ENCODE measurements around the gene MED27.

MED27 gene

DNA sequence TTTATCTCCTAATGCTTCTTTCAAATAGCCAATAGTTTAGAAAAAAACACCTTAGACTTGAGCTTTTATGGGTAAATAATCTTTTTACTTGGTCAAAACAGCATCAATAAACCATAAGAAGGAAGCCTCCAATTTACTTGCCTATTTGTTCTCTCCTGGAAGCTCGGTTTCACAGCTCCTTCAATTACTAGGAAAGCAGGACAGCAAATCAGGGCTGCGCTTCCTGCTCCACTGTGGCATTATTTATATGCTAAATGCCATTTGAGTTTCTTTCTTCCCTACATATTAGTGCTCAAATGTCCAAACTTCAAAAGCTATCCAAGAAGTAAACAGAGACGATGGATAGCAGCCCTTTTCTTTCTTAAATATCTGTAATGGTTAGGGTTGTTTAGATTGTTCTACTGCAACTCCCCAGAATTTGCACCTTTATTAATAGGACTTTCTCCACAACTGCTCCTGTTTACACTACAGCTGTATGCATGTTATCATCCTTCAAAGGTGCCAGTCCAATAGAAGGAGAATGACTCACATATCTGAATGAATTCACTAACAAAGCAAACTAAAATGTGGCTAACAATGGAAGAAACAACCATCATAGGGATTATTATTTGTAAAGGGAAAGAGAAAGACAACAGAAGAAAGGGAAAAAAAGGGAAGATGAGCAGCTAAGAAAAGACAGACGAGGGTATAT lies 58.7 kb downstream of the MED27 start:
- WGBS, 2 experiments, result 61 to 74% methylated on average over 3 to 4 of the region's 4 CpGs
- H3K27ac ChIP-seq (ENCODE audit: insufficient read depth, low read depth, low read length, poor library complexity, severe bottlenecking), result no peak overlapping the region
- no peak overlapping the region for H3K4me3 ChIP-seq (ENCODE audit: insufficient read depth, low read depth, low read length)

DNA sequence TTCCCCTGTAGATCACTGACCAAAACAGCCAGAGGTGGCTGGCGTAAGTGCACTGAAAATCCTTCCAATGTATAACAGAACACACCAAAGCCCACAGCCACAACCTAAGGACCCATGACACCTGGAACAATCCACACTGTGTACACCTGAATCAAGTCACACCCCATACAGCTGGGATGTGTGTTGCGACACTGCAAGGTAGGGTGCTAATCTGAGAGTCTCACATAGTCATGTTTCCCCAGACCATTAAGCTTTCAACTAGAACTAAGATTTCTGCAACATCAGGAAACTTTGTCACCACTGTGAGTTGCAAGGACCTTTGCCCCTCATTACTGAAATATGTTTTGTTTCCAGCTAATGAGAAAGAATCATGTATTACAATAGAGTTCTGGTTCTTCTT lies 59.4 kb downstream of the MED27 start:
- 89% methylated on average over 2 of the region's 2 CpGs for WGBS, 2 experiments
- H3K27ac ChIP-seq (ENCODE audit: insufficient read depth, low read depth, low read length, poor library complexity, severe bottlenecking), result no peak overlapping the region
- no peak overlapping the region for H3K4me3 ChIP-seq (ENCODE audit: insufficient read depth, low read depth, low read length)
- H3K4me1 ChIP-seq (ENCODE audit: control insufficient read depth, insufficient read depth, low read length), result peaks cover 15% of the 10 kb centered on the region
- no peaks in the 10 kb centered on the region for H3K27me3 ChIP-seq (ENCODE audit: control insufficient read depth, insufficient read depth, low read length, poor library complexity, severe bottlenecking)
- H3K9me3 ChIP-seq (ENCODE audit: control insufficient read depth, low read length), result no peaks in the 10 kb centered on the region
- no peaks in the 10 kb centered on the region for H3K36me3 ChIP-seq (ENCODE audit: control insufficient read depth, insufficient read depth, low read length)

More for the DNA sequence above, 58.7 kb downstream of the MED27 start:
- Histone ChIP-seq H3K4me1 (ENCODE audit: control insufficient read depth, insufficient read depth, low read length) (peaks cover 15% of the 10 kb centered on the region), H3K36me3 (ENCODE audit: control insufficient read depth, insufficient read depth, low read length) (no peaks in the 10 kb centered on the region), H3K9me3 (ENCODE audit: control insufficient read depth, low read length) (no peaks in the 10 kb centered on the region), H3K27me3 (ENCODE audit: control insufficient read depth, insufficient read depth, low read length, poor library complexity, severe bottlenecking) (no peaks in the 10 kb centered on the region)

DNA sequence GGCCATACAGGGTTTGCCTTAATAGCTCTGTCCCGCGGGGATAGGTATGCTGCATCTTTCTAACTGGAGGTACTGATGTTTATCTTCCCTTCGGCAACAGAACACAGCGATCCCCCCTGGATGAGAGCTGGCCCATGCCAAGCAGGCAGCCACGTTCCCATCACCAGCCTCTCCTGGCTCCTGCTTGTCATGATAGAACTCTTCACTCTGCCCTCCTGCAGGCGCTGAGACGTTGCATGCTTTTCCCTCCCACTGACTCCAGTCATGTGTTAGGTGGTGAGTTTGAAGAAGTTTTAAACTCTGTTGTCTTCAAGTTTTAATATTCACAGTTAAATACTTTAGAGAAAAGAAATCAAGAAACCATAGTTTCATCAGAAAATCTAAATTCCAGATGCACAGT lies 60.0 kb downstream of the MED27 start:
- WGBS, 2 experiments, result 80 to 85% methylated on average over 5 to 7 of the region's 7 CpGs
- H3K27me3 ChIP-seq (ENCODE audit: control insufficient read depth, insufficient read depth, low read length, poor library complexity, severe bottlenecking), result no peaks in the 10 kb centered on the region
- H3K36me3 ChIP-seq (ENCODE audit: control insufficient read depth, insufficient read depth, low read length), result no peaks in the 10 kb centered on the region
- no peaks in the 10 kb centered on the region for H3K9me3 ChIP-seq (ENCODE audit: control insufficient read depth, low read length)
- H3K27ac ChIP-seq (ENCODE audit: insufficient read depth, low read depth, low read length, poor library complexity, severe bottlenecking), result no peak overlapping the region
- peaks cover 15% of the 10 kb centered on the region for H3K4me1 ChIP-seq (ENCODE audit: control insufficient read depth, insufficient read depth, low read length)
- no peak overlapping the region for H3K4me3 ChIP-seq (ENCODE audit: insufficient read depth, low read depth, low read length)

DNA sequence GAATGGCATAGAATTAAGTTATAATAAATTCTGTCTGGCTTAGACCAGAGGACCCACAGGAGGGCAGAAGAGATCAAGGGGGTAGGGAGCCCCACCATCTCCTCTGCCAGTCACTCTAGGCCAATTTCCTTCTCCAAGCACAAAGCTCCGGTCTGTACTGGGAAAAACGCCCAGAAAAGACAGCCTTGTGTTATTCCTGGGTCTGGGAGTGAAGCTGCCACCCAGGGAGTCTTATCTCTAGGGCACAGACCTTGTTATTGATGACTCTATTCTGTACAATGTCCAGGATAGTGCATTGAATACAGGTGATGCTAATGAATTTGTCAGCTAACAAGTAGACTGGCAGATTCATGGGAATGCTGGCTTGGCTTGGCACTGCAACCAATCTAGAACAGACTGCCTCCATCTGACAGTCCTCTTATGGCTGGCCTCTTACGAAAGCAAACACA lies 60.7 kb downstream of the MED27 start:
- H3K27me3 ChIP-seq (ENCODE audit: control insufficient read depth, insufficient read depth, low read length, poor library complexity, severe bottlenecking), result no peaks in the 10 kb centered on the region
- WGBS, 2 experiments, result 89 to 95% methylated on average over 3 of the region's 3 CpGs

DNA sequence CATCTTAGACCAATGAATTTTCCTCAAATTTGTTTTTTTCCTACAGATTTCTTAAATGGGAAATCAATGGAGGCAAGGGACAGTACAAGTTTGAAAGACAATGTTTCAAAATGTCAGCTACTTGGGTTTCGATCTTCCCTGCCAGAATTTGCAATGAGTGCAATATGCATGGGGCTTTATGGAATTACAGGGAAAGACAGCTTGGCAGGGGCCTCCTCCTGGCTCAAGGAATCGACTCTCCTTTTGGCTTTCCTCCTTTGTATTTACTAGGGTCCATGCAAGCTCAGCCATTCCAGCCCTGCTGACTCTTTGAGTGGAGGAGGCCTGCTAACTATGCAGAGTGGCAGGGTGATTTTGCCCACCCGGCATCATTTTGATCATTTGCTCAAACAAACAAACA lies 63.2 kb downstream of the MED27 start:
- 84% methylated on average over 3 of the region's 3 CpGs for WGBS, 2 experiments
- H3K27ac ChIP-seq (ENCODE audit: insufficient read depth, low read depth, low read length, poor library complexity, severe bottlenecking), result no peak overlapping the region
- no peak overlapping the region for H3K4me3 ChIP-seq (ENCODE audit: insufficient read depth, low read depth, low read length)
- H3K27me3 ChIP-seq (ENCODE audit: control insufficient read depth, insufficient read depth, low read length, poor library complexity, severe bottlenecking), result no peaks in the 10 kb centered on the region
- peaks cover 11% of the 10 kb centered on the region for H3K4me1 ChIP-seq (ENCODE audit: control insufficient read depth, insufficient read depth, low read length)
- no peaks in the 10 kb centered on the region for H3K9me3 ChIP-seq (ENCODE audit: control insufficient read depth, low read length)
- no peaks in the 10 kb centered on the region for H3K36me3 ChIP-seq (ENCODE audit: control insufficient read depth, insufficient read depth, low read length)

More for the DNA sequence above, 60.7 kb downstream of the MED27 start:
- peaks cover 14% of the 10 kb centered on the region for H3K4me1 ChIP-seq (ENCODE audit: control insufficient read depth, insufficient read depth, low read length)
- no peak overlapping the region for H3K27ac ChIP-seq (ENCODE audit: insufficient read depth, low read depth, low read length, poor library complexity, severe bottlenecking)
- H3K36me3 ChIP-seq (ENCODE audit: control insufficient read depth, insufficient read depth, low read length), result no peaks in the 10 kb centered on the region
- H3K4me3 ChIP-seq (ENCODE audit: insufficient read depth, low read depth, low read length), result no peak overlapping the region
- no peaks in the 10 kb centered on the region for H3K9me3 ChIP-seq (ENCODE audit: control insufficient read depth, low read length)

DNA sequence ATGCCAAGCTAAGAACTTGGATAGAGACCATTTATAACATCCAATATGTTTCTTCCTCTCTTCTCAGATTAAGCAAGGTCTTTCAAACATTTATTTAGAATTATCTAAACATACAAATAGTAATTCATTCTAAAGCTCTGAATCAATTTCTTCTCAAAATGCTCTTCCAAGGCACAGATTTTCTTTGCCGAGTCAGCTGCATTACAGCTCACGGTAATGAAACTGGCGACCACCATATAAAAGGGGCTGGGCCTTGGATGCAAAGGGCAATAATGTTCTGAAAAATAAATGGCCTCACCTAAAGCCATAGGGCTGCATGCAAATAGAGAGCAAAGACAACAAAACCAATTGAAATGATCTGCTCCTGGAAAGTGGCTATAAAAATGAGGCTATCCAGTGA lies 63.8 kb downstream of the MED27 start:
- WGBS, 2 experiments, result 94 to 95% methylated on average over 3 of the region's 3 CpGs
- Histone ChIP-seq H3K27ac (ENCODE audit: insufficient read depth, low read depth, low read length, poor library complexity, severe bottlenecking) (no peak overlapping the region), H3K36me3 (ENCODE audit: control insufficient read depth, insufficient read depth, low read length) (no peaks in the 10 kb centered on the region), H3K27me3 (ENCODE audit: control insufficient read depth, insufficient read depth, low read length, poor library complexity, severe bottlenecking) (no peaks in the 10 kb centered on the region), H3K4me3 (ENCODE audit: insufficient read depth, low read depth, low read length) (no peak overlapping the region), H3K9me3 (ENCODE audit: control insufficient read depth, low read length) (no peaks in the 10 kb centered on the region), H3K4me1 (ENCODE audit: control insufficient read depth, insufficient read depth, low read length) (peaks cover 11% of the 10 kb centered on the region)

DNA sequence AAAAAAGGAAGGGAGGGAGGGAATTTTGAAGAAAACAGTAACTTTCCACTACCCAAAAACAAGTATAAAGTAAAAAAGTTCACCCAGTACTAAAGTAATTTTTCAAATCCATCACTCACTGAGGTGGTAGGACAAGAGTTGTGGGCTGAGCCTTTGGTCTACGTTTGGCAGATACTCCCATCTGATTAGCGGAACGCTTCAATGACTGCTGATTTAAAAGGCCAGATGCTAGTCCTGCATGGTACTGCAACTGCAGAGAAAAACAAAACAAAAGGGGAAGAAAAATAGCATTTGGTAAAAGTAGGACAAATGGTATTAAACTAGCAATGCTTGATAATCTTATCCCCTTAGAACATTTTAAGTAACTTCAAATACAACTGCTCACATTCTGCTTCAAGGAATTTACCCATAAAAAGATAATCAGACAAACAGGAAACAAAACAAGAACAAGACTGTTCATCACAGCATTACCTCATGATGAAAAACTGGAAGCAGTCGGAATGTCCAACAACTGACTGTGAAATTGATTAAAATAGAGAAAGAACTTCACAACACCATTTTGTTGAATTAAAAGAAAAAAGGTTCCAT lies 65.4 kb downstream of the MED27 start:
- 80 to 82% methylated on average over 3 to 4 of the region's 4 CpGs for WGBS, 2 experiments
- H3K9me3 ChIP-seq (ENCODE audit: control insufficient read depth, low read length), result no peaks in the 10 kb centered on the region
- no peaks in the 10 kb centered on the region for H3K27me3 ChIP-seq (ENCODE audit: control insufficient read depth, insufficient read depth, low read length, poor library complexity, severe bottlenecking)
- H3K4me3 ChIP-seq (ENCODE audit: insufficient read depth, low read depth, low read length), result no peak overlapping the region
- no peaks in the 10 kb centered on the region for H3K36me3 ChIP-seq (ENCODE audit: control insufficient read depth, insufficient read depth, low read length)
- H3K4me1 ChIP-seq (ENCODE audit: control insufficient read depth, insufficient read depth, low read length), result peaks cover 3% of the 10 kb centered on the region
- H3K27ac ChIP-seq (ENCODE audit: insufficient read depth, low read depth, low read length, poor library complexity, severe bottlenecking), result no peak overlapping the region

DNA sequence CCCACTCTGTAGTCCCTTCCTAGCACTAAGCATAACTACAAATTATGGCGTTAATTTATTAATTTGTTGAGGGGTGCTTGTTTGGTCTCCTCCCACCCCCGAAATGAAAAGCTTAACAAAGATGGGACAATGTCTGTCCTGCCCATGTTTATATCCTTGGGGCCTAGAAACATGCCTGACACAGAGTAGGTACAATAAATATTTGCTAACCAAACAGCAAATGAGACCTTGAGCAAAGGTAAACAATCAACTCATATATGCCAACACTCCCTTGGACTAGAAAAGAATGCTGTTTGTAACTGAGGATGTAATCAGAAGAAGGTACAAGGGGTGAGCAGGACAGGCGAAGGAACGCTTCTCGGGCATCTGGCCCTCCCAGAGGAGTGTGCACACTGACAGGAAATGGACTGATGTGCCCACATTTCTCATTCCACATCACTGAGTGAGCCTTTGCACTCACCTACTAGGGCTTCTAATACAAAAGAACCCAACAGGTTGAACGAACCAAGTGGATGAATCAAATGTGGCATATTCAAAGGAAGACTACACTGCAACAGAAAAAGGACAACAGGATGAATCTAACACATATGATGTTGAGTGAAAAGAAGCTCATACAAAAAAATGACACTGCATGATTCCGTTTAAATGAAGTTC lies 66.8 kb downstream of the MED27 start:
- Histone ChIP-seq H3K27ac (ENCODE audit: insufficient read depth, low read depth, low read length, poor library complexity, severe bottlenecking) (no peak overlapping the region), H3K27me3 (ENCODE audit: control insufficient read depth, insufficient read depth, low read length, poor library complexity, severe bottlenecking) (no peaks in the 10 kb centered on the region), H3K36me3 (ENCODE audit: control insufficient read depth, insufficient read depth, low read length) (no peaks in the 10 kb centered on the region), H3K4me1 (ENCODE audit: control insufficient read depth, insufficient read depth, low read length) (no peaks in the 10 kb centered on the region), H3K4me3 (ENCODE audit: insufficient read depth, low read depth, low read length) (no peak overlapping the region), H3K9me3 (ENCODE audit: control insufficient read depth, low read length) (no peaks in the 10 kb centered on the region)
- 94 to 98% methylated on average over 6 to 7 of the region's 7 CpGs for whole genome bisulfite sequencing, 2 experiments

DNA sequence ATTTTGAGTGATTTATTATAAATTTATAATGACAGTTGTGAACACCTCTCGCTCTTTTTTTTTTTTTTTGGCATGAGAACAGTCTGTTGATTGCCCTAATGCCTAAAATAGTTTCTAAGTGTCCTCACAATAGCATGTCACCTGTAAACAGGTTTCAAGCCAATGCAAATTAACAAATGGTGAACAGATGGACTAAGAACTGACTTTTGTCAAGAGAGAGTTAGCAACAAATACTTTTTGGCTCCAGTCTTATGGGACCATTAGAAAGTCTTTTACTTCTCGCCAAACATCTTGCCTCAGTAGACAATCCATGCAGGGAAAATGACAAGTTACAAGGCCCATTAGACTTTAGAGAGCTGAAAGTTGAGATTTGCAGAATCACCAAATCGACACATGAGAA lies 67.8 kb downstream of the MED27 start:
- H3K9me3 ChIP-seq (ENCODE audit: control insufficient read depth, low read length), result no peaks in the 10 kb centered on the region
- H3K4me3 ChIP-seq (ENCODE audit: insufficient read depth, low read depth, low read length), result no peak overlapping the region
- no peaks in the 10 kb centered on the region for H3K36me3 ChIP-seq (ENCODE audit: control insufficient read depth, insufficient read depth, low read length)
- no peak overlapping the region for H3K27ac ChIP-seq (ENCODE audit: insufficient read depth, low read depth, low read length, poor library complexity, severe bottlenecking)
- no peaks in the 10 kb centered on the region for H3K27me3 ChIP-seq (ENCODE audit: control insufficient read depth, insufficient read depth, low read length, poor library complexity, severe bottlenecking)
- WGBS, 2 experiments, result 96% methylated on average over 3 of the region's 3 CpGs
- H3K4me1 ChIP-seq (ENCODE audit: control insufficient read depth, insufficient read depth, low read length), result no peaks in the 10 kb centered on the region

DNA sequence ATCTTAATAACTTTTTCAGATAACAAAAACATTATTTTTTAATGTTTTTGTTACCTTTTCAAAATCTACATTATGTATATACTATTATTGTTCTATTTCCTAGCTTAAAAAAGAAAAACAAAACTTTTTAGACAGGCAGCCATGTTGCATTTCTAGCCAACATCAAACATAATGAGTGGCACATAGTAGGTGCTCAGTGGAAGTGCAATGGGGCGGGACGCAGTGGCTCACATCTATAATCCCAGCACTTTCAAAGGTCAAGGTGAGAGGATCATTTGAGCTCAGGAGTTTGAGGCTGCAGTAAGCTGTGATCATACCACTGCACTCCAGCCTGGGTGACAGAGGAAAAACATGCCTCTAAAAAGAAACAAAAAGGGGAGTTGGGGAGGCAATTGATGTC lies 68.4 kb downstream of the MED27 start:
- no peaks in the 10 kb centered on the region for H3K27me3 ChIP-seq (ENCODE audit: control insufficient read depth, insufficient read depth, low read length, poor library complexity, severe bottlenecking)
- no peaks in the 10 kb centered on the region for H3K9me3 ChIP-seq (ENCODE audit: control insufficient read depth, low read length)
- no peak overlapping the region for H3K27ac ChIP-seq (ENCODE audit: insufficient read depth, low read depth, low read length, poor library complexity, severe bottlenecking)
- H3K36me3 ChIP-seq (ENCODE audit: control insufficient read depth, insufficient read depth, low read length), result no peaks in the 10 kb centered on the region
- H3K4me1 ChIP-seq (ENCODE audit: control insufficient read depth, insufficient read depth, low read length), result no peaks in the 10 kb centered on the region
- 93 to 94% methylated on average over 2 of the region's 2 CpGs for WGBS, 2 experiments
- H3K4me3 ChIP-seq (ENCODE audit: insufficient read depth, low read depth, low read length), result no peak overlapping the region
